ENCODE data around the gene SULT1A1. TPM values are rescaled to one million over a fixed set of nuclear protein-coding genes. Genes with fewer than 3 reads are reported as not detected.
"Not testable (repeated sequence)": the region's sequence is repeated elsewhere in the genome, so short reads cannot be mapped to it uniquely, and the experiment has no call there.

SULT1A1 gene
- total RNA-seq, 3 donors from 2014 or later (not counting 1 experiment from before 2014, with no cell fraction given): 5.7 to 15.8 (median 7.8) TPM

DNA sequence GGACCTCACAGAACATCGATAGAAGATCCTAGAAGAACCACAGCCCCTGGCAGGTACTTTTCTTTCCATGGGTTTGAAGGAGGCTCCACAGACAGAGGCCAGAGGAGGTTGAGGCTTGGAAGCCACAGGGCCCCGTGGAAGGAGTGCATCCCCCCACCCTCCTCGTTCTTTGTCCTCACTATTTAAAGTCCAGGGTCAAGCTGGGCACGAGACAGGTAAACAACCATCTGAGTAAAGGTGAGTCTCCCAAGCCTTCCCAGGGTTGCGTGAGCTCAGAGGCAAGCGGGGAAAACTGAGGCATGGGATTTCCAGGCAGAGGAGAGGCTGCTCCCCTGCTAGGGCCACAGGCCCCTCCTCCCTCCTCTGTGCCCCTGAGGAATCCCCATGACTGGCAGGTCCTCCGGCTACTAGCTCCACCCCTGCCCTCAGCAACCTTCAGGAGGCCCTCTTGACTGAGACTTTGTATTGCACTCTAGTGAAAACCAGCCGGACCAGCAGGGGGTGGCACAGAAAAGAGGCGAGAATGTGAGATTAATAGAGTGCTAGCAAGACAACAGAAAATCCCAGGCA lies 12.1 kb downstream of the SULT1A1 start:
- Histone ChIP-seq H3K27me3 (ENCODE audit: control insufficient read depth, insufficient read depth, low read length) (no peaks in the 10 kb centered on the region), H3K27ac (ENCODE audit: low read length) (no peak overlapping the region), H3K36me3 (ENCODE audit: control insufficient read depth, insufficient read depth, low read length) (no peaks in the 10 kb centered on the region), H3K4me1 (ENCODE audit: control insufficient read depth, insufficient read depth, low read length) (peaks cover 8% of the 10 kb centered on the region), H3K9me3 (ENCODE audit: control insufficient read depth, insufficient read depth, low read length) (no peaks in the 10 kb centered on the region), H3K4me3 (ENCODE audit: low read length) (no peak overlapping the region)
- Mint-ChIP-seq H3K36me3 (no peaks in the 10 kb centered on the region), H3K4me1 (peaks cover 0 to 6% of the 10 kb centered on the region in 2 donors), H3K27ac (no peak overlapping the region), H3K27me3 (ENCODE audit: low read depth in 2 of 2) (no peaks in the 10 kb centered on the region), H3K9me3 (no peaks in the 10 kb centered on the region), H3K4me3 (no peak overlapping the region)
- TF ChIP-seq, protein P1, sequence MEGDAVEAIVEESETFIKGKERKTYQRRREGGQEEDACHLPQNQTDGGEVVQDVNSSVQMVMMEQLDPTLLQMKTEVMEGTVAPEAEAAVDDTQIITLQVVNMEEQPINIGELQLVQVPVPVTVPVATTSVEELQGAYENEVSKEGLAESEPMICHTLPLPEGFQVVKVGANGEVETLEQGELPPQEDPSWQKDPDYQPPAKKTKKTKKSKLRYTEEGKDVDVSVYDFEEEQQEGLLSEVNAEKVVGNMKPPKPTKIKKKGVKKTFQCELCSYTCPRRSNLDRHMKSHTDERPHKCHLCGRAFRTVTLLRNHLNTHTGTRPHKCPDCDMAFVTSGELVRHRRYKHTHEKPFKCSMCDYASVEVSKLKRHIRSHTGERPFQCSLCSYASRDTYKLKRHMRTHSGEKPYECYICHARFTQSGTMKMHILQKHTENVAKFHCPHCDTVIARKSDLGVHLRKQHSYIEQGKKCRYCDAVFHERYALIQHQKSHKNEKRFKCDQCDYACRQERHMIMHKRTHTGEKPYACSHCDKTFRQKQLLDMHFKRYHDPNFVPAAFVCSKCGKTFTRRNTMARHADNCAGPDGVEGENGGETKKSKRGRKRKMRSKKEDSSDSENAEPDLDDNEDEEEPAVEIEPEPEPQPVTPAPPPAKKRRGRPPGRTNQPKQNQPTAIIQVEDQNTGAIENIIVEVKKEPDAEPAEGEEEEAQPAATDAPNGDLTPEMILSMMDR (IDR thresholded peaks at IDR 0.05): no peak
- no peak for DNase-seq
- intact Hi-C loops (cut with micrococcal nuclease): no loop called here
- no peak for ATAC-seq
- 79% methylated on average over 9 of the region's 9 CpGs for WGBS (ENCODE audit: insufficient coverage)

DNA sequence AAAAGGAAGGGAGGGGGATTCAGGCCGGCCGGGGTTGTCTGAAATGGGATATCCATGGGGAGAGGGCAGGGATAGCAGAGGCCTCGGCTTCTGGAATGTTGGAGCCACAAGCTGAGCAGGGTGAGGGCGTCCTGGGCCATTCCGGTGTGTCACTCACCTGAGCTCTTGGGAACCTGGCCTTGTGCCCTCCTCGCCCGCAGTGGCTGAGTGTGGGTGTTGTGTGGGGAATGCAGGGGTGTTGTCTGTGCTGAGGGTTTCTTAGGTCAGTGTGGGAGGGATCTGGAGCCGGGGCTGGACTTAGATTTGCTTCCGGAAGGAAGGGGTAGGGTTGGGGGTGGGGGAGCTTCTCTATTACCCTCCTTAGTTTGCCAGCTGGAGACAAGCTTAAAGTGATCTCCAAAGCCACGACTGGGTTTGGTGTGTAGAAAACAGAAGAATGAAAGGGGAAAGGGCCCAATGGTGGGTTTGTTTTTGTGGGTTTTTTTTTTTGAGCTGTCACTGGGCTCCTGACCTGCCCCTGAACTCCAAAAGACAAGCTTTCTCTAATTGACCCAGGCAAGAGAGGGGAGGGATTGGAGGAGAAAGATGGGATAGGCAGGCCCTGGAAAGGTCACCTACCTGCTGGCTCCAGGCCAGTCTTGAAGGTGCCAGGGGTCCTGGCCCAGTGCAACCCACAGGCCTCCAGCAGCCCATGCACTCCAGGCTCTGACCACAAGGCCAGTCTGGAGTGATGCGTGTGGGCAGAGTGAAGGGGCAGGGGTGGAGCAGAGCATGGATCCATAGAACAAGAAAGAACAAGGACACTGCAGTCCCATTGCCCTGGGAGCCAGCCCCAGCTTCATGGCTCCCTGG lies 12.8 kb downstream of the SULT1A1 start, which contains the start of gene SULT1A2:
Gene SULT1A2, minus strand, starts transcription at position 211 of the 852 bp plus-strand sequence. CDS start 1,120 bp downstream, outside the sequence.
- Histone ChIP-seq H3K27me3 (ENCODE audit: control insufficient read depth, insufficient read depth, low read length) (no peaks in the 10 kb centered on the region), H3K27ac (ENCODE audit: low read length) (no peak within 1 kb of the TSS), H3K36me3 (ENCODE audit: control insufficient read depth, insufficient read depth, low read length) (peaks cover 4% of the 10 kb centered on the region), H3K4me3 (ENCODE audit: low read length) (no peak within 1 kb of the TSS), H3K9me3 (ENCODE audit: control insufficient read depth, insufficient read depth, low read length) (no peaks in the 10 kb centered on the region), H3K4me1 (ENCODE audit: control insufficient read depth, insufficient read depth, low read length) (peaks cover 8% of the 10 kb centered on the region)
- Mint-ChIP-seq H3K4me3 (no peak within 1 kb of the TSS), H3K36me3 (no peaks in the 10 kb centered on the region), H3K9me3 (no peaks in the 10 kb centered on the region), H3K27ac (no peak within 1 kb of the TSS), H3K4me1 (peaks cover 0 to 6% of the 10 kb centered on the region in 2 donors), H3K27me3 (ENCODE audit: low read depth in 2 of 2) (no peaks in the 10 kb centered on the region)
- 59% methylated on average over 11 of the region's 11 CpGs for WGBS (ENCODE audit: insufficient coverage)
- DNase-seq: no peak
- intact Hi-C loops (cut with micrococcal nuclease): no loop called here
- TF ChIP-seq, protein P1 (IDR thresholded peaks at IDR 0.05): no peak
- ATAC-seq: no peak

DNA sequence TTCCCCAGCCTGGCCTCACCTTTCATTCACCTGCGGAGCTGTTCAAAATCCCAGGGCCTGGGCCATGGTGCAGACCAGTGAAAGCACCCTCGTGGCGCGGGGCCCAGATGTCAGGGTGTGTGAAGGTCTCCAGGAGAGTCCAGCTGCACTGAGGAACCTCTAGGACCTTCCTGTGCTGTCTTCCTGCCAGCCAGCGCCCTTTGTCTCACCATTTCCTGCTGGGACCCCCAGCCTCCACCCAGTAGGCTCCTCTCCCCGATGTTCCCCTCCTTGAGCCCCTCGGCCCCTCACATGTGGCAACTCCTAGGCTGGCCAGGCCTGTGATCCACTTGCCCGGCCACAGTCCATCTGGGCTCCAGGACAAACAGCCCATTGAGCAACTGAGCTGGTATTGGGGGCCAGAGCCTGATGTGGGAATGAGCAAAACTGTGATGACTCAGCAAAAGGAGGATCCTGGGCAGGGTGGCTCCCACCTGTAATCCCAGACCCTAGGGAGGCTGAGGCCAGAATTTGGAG lies 13.7 kb downstream of the SULT1A1 start:
- ATAC-seq (no peak), DNase-seq (no peak)
- H3K27ac ChIP-seq (ENCODE audit: low read length): no peak overlapping the region
- no peak overlapping the region for H3K4me3 Mint-ChIP-seq
- peaks cover 8% of the 10 kb centered on the region for H3K4me1 ChIP-seq (ENCODE audit: control insufficient read depth, insufficient read depth, low read length)
- peaks cover 0 to 6% of the 10 kb centered on the region in 2 donors for H3K4me1 Mint-ChIP-seq
- WGBS (ENCODE audit: insufficient coverage): 66% methylated on average over 8 of the region's 8 CpGs
- H3K9me3 ChIP-seq (ENCODE audit: control insufficient read depth, insufficient read depth, low read length): no peaks in the 10 kb centered on the region
- no peak overlapping the region for H3K4me3 ChIP-seq (ENCODE audit: low read length)
- H3K36me3 Mint-ChIP-seq: no peaks in the 10 kb centered on the region
- no peaks in the 10 kb centered on the region for H3K27me3 Mint-ChIP-seq (ENCODE audit: low read depth in 2 of 2)
- H3K9me3 Mint-ChIP-seq: no peaks in the 10 kb centered on the region
- peaks cover 8% of the 10 kb centered on the region for H3K36me3 ChIP-seq (ENCODE audit: control insufficient read depth, insufficient read depth, low read length)
- TF ChIP-seq, protein P1 (IDR thresholded peaks at IDR 0.05): no peak
- H3K27me3 ChIP-seq (ENCODE audit: control insufficient read depth, insufficient read depth, low read length): no peaks in the 10 kb centered on the region
- intact Hi-C loops (cut with micrococcal nuclease): no loop called here
- H3K27ac Mint-ChIP-seq: no peak overlapping the region

DNA sequence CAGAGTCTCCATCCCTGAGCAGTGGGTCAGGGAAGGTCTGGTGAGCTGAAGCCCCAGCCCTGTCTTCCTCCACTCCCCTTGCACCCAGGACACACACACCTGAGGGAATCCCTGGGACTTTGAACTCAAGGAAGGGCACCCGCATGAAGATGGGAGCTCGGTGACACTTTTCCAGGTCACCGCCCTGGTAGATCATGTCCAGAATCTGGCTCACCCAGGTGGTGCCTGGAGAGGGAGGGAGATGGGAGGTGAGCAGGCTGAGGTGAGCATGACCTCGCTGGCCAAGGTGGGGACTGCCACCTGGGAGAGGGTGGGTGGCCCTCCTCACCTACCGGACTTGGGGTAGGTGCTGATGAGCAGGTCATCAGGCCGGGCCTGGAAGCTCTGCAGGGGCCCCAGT lies 14.4 kb downstream of the SULT1A1 start:
- H3K4me3 ChIP-seq (ENCODE audit: low read length); H3K27me3 Mint-ChIP-seq (ENCODE audit: low read depth in 2 of 2); H3K27me3 ChIP-seq (ENCODE audit: control insufficient read depth, insufficient read depth, low read length); H3K27ac ChIP-seq (ENCODE audit: low read length); H3K4me1 Mint-ChIP-seq; intact Hi-C loops (cut with micrococcal nuclease); H3K9me3 ChIP-seq (ENCODE audit: control insufficient read depth, insufficient read depth, low read length); H3K4me3 Mint-ChIP-seq; ATAC-seq; H3K36me3 Mint-ChIP-seq; H3K4me1 ChIP-seq (ENCODE audit: control insufficient read depth, insufficient read depth, low read length); DNase-seq; H3K9me3 Mint-ChIP-seq; H3K27ac Mint-ChIP-seq: not testable (repeated sequence)
- 93% methylated on average over 3 of the region's 6 CpGs for WGBS (ENCODE audit: insufficient coverage)
- peaks cover 15% of the 10 kb centered on the region for H3K36me3 ChIP-seq (ENCODE audit: control insufficient read depth, insufficient read depth, low read length)
